H1 (cell line): ENCODE data around the gene CACNA1A. TPM values are rescaled to one million over a fixed set of nuclear protein-coding genes. Genes with fewer than 3 reads are reported as not detected.

Source experiments
- CTCF ChIA-PET: fragments of 300-600 bp; sonication (Branson Sonifier 250); formaldehyde crosslinking; loops from one replicate; lab custom pipeline; 2021; ENCODE audit not compliant: partially characterized antibody; lab: Charles Lee
- POLR2A ChIA-PET: fragments of 300-600 bp; sonication (Branson Sonifier 250); formaldehyde crosslinking; loops from one replicate; lab custom pipeline; 2021; ENCODE audit warnings: inconsistent platforms; ENCODE audit not compliant: partially characterized antibody; lab: Charles Lee
- DNase-seq, 2 experiments: peaks; one replicate each; pipeline versions ENCODE4 v3.0.0 to v3.0.0-alpha.2; 2010 to 2022; ENCODE audit warnings: low spot score in 2 of 2, low read depth in 1 of 2, mixed read lengths in 1 of 2
- FAIRE-seq: peaks from 2 replicates; lab custom pipeline; 2011; peaks lifted over from hg19 to GRCh38; lab: Jason Lieb, UNC
- H2AFZ ChIP-seq: 2 replicates; pipeline ENCODE4 v1.8.1; 2012; ENCODE audit warnings: low read length, inconsistent platforms
- H2AK5ac ChIP-seq: 2 replicates; pipeline ENCODE4 v1.6.1; 2013; ENCODE audit warnings: low read depth, low read length
- H2BK120ac ChIP-seq: replicated peaks from 2 replicates; pipeline ENCODE3; 2013; ENCODE audit warnings: low read depth, low read length, inconsistent platforms
- H2BK12ac ChIP-seq: 2 replicates; pipeline ENCODE4 v1.6.1; 2013; ENCODE audit warnings: low read depth, low read length
- H2BK15ac ChIP-seq: 2 replicates; pipeline ENCODE4 v1.6.1; 2013; ENCODE audit warnings: low read length
- H2BK20ac ChIP-seq: 2 replicates; pipeline ENCODE4 v1.6.1; 2013; ENCODE audit warnings: low read length
- H2BK5ac ChIP-seq: 2 replicates; pipeline ENCODE4 v1.6.1; 2013; ENCODE audit warnings: low read depth, low read length
- H3K14ac ChIP-seq: 2 replicates; pipeline ENCODE4 v1.6.1; 2013; ENCODE audit warnings: inconsistent platforms; ENCODE audit not compliant: insufficient read length
- H3K18ac ChIP-seq: 2 replicates; pipeline ENCODE4 v1.6.1; 2013; ENCODE audit warnings: low read length; ENCODE audit errors: extremely low read depth
- H3K23ac ChIP-seq: 2 replicates; pipeline ENCODE4 v1.6.1; 2013; ENCODE audit warnings: inconsistent platforms; ENCODE audit not compliant: insufficient read length
- H3K23me2 ChIP-seq: 2 replicates; pipeline ENCODE4 v1.6.1; 2013; ENCODE audit warnings: low read depth, low read length
- H3K27ac ChIP-seq: 2 replicates; pipeline ENCODE4 v1.6.1; 2011; ENCODE audit warnings: low read depth, low read length, inconsistent platforms
- H3K27me3 ChIP-seq, 4 experiments: replicated peaks in 1 of 4; 1 replicate in 1 of 4; 2 replicates in 3 of 4; pipeline versions ENCODE4 v1.6.1 to v1.8.1; 2011 to 2013; ENCODE audit warnings: low read length in 3 of 4, mild to moderate bottlenecking in 3 of 4, inconsistent platforms in 2 of 4, mixed read lengths in 2 of 4, moderate library complexity in 1 of 4; ENCODE audit not compliant: control insufficient read depth in 3 of 4, insufficient read depth in 3 of 4; ENCODE audit errors: extremely low read depth in 1 of 4
- H3K36me3 ChIP-seq, 4 experiments: 2 replicates each; pipeline versions ENCODE4 v1.6.1 to v1.8.1; 2011 to 2013; ENCODE audit warnings: mild to moderate bottlenecking in 4 of 4, low read length in 3 of 4, moderate library complexity in 2 of 4, control low read depth in 1 of 4, inconsistent platforms in 1 of 4; ENCODE audit not compliant: insufficient read depth in 4 of 4, control insufficient read depth in 2 of 4
- H3K4ac ChIP-seq: replicated peaks from 2 replicates; pipeline ENCODE3; 2013; ENCODE audit warnings: low read length, low read depth, mixed read lengths, inconsistent platforms; ENCODE audit not compliant: insufficient read length
- H3K4me1 ChIP-seq, 4 experiments: replicated peaks in 1 of 4; 1 replicate in 1 of 4; 2 replicates in 3 of 4; pipeline versions ENCODE4 v1.6.1 to v1.8.1; 2011 to 2013; ENCODE audit warnings: low read length in 3 of 4, inconsistent platforms in 2 of 4, mixed read lengths in 1 of 4; ENCODE audit not compliant: insufficient read depth in 4 of 4, control insufficient read depth in 3 of 4
- H3K4me2 ChIP-seq, 2 experiments: 2 replicates each; pipeline versions ENCODE4 v1.6.1 to v1.8.1; 2011 to 2013; ENCODE audit warnings: low read depth in 2 of 2, low read length in 2 of 2, control low read depth in 1 of 2, inconsistent platforms in 1 of 2, mild to moderate bottlenecking in 1 of 2; ENCODE audit not compliant: insufficient read depth in 1 of 2
- H3K4me3 ChIP-seq, 4 experiments: fragments of 200-600, 300-600 bp in 1 of 4; sonication (generic), shearing (Covaris generic), sonication (Bioruptor Twin) in 1 of 4; 2 replicates each; pipeline versions ENCODE4 v1.5.1 to v1.8.1; 2011 to 2016; ENCODE audit warnings: low read length in 4 of 4, low read depth in 3 of 4, control low read depth in 2 of 4, inconsistent platforms in 2 of 4, mild to moderate bottlenecking in 2 of 4, mixed read lengths in 1 of 4, moderate library complexity in 1 of 4; ENCODE audit not compliant: insufficient read depth in 2 of 4; ENCODE audit errors: extremely low read depth in 1 of 4
- H3K56ac ChIP-seq: replicated peaks from 2 replicates; pipeline ENCODE3; 2013; ENCODE audit warnings: low read depth, mild to moderate bottlenecking, mixed read lengths, low read length, inconsistent platforms; ENCODE audit not compliant: insufficient read length
- H3K79me1 ChIP-seq: 2 replicates; pipeline ENCODE4 v1.6.1; 2013; ENCODE audit warnings: low read depth, low read length, control low read depth
- H3K79me2 ChIP-seq, 2 experiments: 2 replicates each; pipeline versions ENCODE4 v1.6.1 to v1.8.1; 2012 to 2013; ENCODE audit warnings: low read length in 2 of 2, mild to moderate bottlenecking in 2 of 2, inconsistent platforms in 1 of 2; ENCODE audit not compliant: insufficient read depth in 2 of 2, control insufficient read depth in 1 of 2
- H3K9ac ChIP-seq, 4 experiments: replicated peaks in 1 of 4; 1 replicate in 1 of 4; 2 replicates in 3 of 4; pipeline versions ENCODE4 v1.6.1 to v1.8.1; 2011 to 2013; ENCODE audit warnings: low read depth in 3 of 4, low read length in 3 of 4, control low read depth in 2 of 4, mild to moderate bottlenecking in 2 of 4, moderate library complexity in 2 of 4, inconsistent platforms in 1 of 4; ENCODE audit errors: extremely low read depth in 1 of 4
- H3K9me3 ChIP-seq, 2 experiments: 2 replicates each; pipeline versions ENCODE4 v1.6.1 to v1.8.1; 2012 to 2013; ENCODE audit warnings: mild to moderate bottlenecking in 2 of 2, moderate library complexity in 2 of 2, control low read depth in 1 of 2, inconsistent platforms in 1 of 2, low read depth in 1 of 2, low read length in 1 of 2, mixed read lengths in 1 of 2; ENCODE audit not compliant: insufficient read depth in 2 of 2
- H4K20me1 ChIP-seq, 2 experiments: replicated peaks in 1 of 2; 2 replicates each; pipeline versions ENCODE3 to v1.8.1; 2011 to 2013; ENCODE audit warnings: inconsistent platforms in 2 of 2, low read length in 2 of 2, mild to moderate bottlenecking in 1 of 2; ENCODE audit not compliant: insufficient read depth in 2 of 2, control insufficient read depth in 1 of 2
- H4K5ac ChIP-seq: 2 replicates; pipeline ENCODE4 v1.6.1; 2013; ENCODE audit warnings: low read length, low read depth, mixed read lengths, inconsistent platforms; ENCODE audit not compliant: insufficient read length
- H4K8ac ChIP-seq: 2 replicates; pipeline ENCODE4 v1.8.0; 2013; ENCODE audit warnings: mild to moderate bottlenecking, moderate library complexity, low read length, inconsistent platforms; ENCODE audit not compliant: insufficient read depth; ENCODE audit errors: extremely low read depth
- H4K91ac ChIP-seq: replicated peaks from 2 replicates; pipeline ENCODE3; 2013; ENCODE audit warnings: low read length, mixed read lengths, inconsistent platforms; ENCODE audit not compliant: insufficient read length
- WGBS, 2 experiments: shearing (Covaris generic) in 1 of 2; methylation state at CpG; one replicate each; pipeline versions ENCODE4 v1.1.6 to v1.1.7; 2013 to 2015; ENCODE audit warnings: low lambda C conversion rate in 2 of 2, mixed read lengths in 2 of 2, inconsistent platforms in 1 of 2, low coverage in 1 of 2, missing lambda C conversion rate in 1 of 2; ENCODE audit not compliant: insufficient replicate concordance in 2 of 2, insufficient coverage in 1 of 2, insufficient read length in 1 of 2; ENCODE audit errors: extremely low coverage in 1 of 2, missing lambda C conversion rate in 1 of 2; 5-methylcytosine and 5-hydroxymethylcytosine counted together
- polyA plus RNA-seq, 7 experiments: library from polyadenylated mRNA; depleted of rRNA in 3 of 7; stranded (reverse) in 5 of 7; unstranded in 2 of 7; fragments of >200 nt in 5 of 7; fragments of 200-250 nt in 2 of 7; gene quantifications; 1 replicate in 5 of 7; 2 replicates in 1 of 7; 4 replicates in 1 of 7; pipeline versions ENCODE4 v1.2.1 to v1.2.3, GENCODE V29; 2011 to 2013; ENCODE audit warnings: missing spikeins in 2 of 7, mixed read lengths in 2 of 7
- total RNA-seq: library from RNA; stranded (reverse); fragmentation: NEBNext Ultra II Directional; extraction: Animal tissue kit (Norgen Biotek cat#: 25700); gene quantifications from 2 replicates; pipeline ENCODE4 v1.2.1, GENCODE V29; 2021
- TF ChIP-seq, protein P1 (sequence below): IDR thresholded peaks from 2 replicates; pipeline ENCODE4 v1.6.1; 2011; ENCODE audit warnings: low read length, improper control_type of control experiment

The CACNA1A gene
- total and polyA plus RNA-seq, 2 of the 8 experiments (the other 6 are each of a cell fraction or from before 2014, with no cell fraction given): 10.7 to 25.3 TPM

- no peak overlapping the region for H2BK5ac ChIP-seq
- no peak overlapping the region for H3K9ac ChIP-seq
- 88% methylated on average over 3 of the region's 3 CpGs; no CpG with 5 or more reads in 1 of the 2 experiments for WGBS, 2 experiments
- no peaks in the 10 kb centered on the region for H3K23me2 ChIP-seq
- no peak overlapping the region for H3K14ac ChIP-seq
- H3K9me3 ChIP-seq: peaks cover 6% of the 10 kb centered on the region in 2 experiments; a peak in 3 of 4 replicates
- H3K79me2 ChIP-seq: no peaks in the 10 kb centered on the region
- H4K20me1 ChIP-seq: no peaks in the 10 kb centered on the region
- no peak overlapping the region for H3K56ac ChIP-seq
- no peak overlapping the region for H3K4me3 ChIP-seq
- DNase-seq: no peak
- H3K79me1 ChIP-seq: no peaks in the 10 kb centered on the region
- no peak overlapping the region for H3K4ac ChIP-seq
- H4K8ac ChIP-seq: no peak overlapping the region
- ChIA-PET POLR2A (no interaction called here), CTCF (interaction anchor here (0.5 to 1.4 kb wide), 4 partner anchors 13 to 172 kb away, joined by 3 to 5 read pairs (median 4); no protein-coding TSS in a partner anchor)
- FAIRE-seq: no peak
- no peak overlapping the region for H3K27ac ChIP-seq
- H3K36me3 ChIP-seq: peaks cover 0 to 8% (median 4%) of the 10 kb centered on the region in 4 experiments; a peak in 2 of 8 replicates
- no peak overlapping the region for H4K5ac ChIP-seq
- H3K23ac ChIP-seq: no peak overlapping the region
- H4K91ac ChIP-seq: no peak overlapping the region
- H3K4me1 ChIP-seq: no peaks in the 10 kb centered on the region
- H2BK20ac ChIP-seq: no peak overlapping the region
- no peak overlapping the region for H2AK5ac ChIP-seq
- H2BK120ac ChIP-seq: no peak overlapping the region
- no peaks in the 10 kb centered on the region for H3K27me3 ChIP-seq
- no peak overlapping the region for H3K18ac ChIP-seq
- no peak overlapping the region for H3K4me2 ChIP-seq
- H2AFZ ChIP-seq: no peak overlapping the region
- H2BK15ac ChIP-seq: no peak overlapping the region
- H2BK12ac ChIP-seq: no peak overlapping the region
- TF ChIP-seq, protein P1, sequence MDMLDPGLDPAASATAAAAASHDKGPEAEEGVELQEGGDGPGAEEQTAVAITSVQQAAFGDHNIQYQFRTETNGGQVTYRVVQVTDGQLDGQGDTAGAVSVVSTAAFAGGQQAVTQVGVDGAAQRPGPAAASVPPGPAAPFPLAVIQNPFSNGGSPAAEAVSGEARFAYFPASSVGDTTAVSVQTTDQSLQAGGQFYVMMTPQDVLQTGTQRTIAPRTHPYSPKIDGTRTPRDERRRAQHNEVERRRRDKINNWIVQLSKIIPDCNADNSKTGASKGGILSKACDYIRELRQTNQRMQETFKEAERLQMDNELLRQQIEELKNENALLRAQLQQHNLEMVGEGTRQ: no peak
These were observed 152.7 kb downstream of the CACNA1A start for GRCh38 chr19:13353625-13354024.
